HCEC 1CT (cell line): ENCODE results near the gene AKT2.
A peak's percentile ranks its signal among the peaks of the same experiment; 100 is the strongest.

Experiments
- DNase-seq: peaks from one replicate; pipeline ENCODE4 v3.0.0-alpha.2; 2017

AKT2 gene

DNA sequence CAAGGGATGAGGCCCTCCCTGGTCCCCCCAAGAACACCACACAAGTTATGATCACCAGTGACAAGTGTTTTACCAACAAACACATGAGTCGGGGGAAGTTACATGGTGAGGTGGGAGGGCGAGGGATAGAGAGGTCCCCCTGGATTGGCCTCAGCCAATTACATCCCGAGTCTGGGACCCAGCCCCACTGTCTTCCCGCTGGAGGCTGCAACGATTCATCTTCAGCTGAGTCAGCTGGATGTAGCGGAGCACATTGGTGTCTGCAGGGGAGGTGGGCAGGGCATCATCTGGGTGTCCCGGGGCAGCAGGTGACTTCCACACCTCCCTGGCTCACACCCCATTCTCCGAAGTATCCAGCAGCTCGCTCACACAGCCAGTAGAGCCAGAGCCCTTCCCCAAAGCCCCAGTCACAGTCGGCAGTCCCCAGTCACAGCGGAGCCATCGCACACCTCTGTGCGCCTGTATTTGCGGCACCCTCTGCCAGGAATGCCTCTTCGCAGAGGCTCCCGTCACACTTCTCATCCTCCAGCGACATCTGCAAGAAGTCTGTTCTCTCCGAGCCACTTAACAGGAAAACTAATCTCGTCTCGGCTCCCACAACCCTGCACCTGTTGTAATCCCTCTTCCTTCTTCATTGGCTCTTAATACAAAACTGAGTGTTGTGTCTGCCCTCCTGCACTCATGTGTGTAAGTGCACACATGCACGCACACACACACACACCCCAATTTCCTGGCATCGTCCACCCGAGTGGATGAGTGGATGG lies 69.0 kb downstream of the AKT2 start:
- DNase-seq = no peak

DNA sequence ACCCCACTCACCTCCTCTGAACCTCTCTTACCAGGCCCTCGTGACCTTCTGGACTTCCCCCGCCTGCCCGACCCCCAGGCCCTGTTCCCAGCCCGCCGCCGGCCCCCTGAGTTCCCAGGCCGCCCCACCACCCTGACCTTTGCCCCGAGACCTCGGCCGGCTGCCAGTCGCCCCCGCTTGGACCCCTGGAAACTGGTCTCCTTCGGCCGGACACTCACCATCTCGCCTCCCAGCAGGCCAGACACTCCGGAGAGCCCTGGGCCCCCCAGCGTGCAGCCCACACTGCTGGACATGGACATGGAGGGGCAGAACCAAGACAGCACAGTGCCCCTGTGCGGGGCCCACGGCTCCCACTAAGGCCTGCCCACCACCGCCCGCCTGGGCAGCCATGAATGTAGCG lies 70.2 kb downstream of the AKT2 start:
- DNase-seq = no peak

DNA sequence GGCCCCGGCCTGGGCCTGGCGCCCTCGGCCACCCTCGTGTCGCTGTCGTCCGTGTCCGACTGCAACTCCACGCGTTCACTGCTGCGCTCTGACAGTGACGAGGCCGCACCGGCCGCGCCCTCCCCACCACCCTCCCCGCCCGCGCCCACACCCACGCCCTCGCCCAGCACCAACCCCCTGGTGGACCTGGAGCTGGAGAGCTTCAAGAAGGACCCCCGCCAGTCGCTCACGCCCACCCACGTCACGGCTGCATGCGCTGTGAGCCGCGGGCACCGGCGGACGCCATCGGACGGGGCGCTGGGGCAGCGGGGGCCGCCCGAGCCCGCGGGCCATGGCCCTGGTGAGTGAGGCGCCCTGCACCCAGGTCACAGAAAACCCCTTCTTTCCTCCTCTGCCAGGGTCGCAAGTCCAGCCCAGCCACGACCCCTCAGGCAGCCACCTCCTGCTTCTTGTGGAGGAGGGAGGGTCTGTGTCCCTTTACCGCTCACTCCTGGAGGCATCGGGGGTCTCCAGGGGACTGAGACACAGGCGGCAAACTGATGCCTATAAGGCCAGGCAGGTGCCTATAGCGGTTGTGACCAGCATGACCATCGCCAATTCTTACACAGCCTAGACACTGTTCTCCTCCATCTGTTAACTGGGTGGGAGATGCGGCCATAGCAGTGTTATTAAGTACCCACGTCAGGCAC lies 71.1 kb downstream of the AKT2 start:
- DNase-seq = no peak

DNA sequence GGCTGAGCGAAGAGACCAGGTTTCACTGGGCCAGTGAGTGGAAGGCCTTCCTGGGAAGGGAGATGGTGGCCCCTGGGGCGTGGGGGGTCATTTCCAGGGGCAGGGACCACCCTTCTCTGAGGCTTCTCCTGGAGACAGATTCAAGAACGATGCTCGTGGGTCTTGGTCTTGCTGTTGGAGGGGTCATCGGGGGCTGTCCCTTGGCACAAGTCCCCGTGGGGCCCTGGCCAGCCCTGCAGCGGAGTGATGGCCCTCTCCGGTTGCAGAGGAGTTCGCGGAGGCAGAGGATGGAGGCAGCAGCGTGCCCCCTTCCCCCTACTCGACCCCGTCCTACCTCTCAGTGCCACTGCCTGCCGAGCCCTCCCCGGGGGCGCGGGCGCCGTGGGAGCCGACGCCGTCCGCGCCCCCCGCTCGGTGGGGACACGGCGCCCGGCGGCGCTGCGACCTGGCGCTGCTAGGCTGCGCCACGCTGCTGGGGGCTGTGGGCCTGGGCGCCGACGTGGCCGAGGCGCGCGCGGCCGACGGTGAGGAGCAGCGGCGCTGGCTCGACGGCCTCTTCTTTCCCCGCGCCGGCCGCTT lies 71.8 kb downstream of the AKT2 start:
- DNase-seq = no peak

DNA sequence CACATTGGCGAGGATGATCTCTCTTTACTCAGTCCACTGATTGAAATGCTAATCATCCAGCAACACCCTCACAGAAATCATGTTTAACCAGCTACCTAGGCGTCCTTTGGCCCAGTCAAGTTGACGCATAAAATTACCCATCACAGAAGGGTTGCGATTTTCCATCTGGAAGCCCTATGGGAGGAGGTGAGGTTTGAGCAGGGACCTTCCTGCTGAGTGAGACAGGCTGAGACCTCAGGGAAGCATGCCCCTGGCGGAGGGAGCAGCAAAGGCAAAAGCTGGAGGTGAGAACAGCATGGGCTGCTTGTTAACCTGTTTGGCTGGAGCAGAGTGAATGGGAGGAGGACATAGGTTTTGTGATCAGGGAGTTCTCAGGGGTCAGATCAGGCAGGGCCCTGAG lies 74.3 kb downstream of the AKT2 start:
- DNase-seq = no peak

DNA sequence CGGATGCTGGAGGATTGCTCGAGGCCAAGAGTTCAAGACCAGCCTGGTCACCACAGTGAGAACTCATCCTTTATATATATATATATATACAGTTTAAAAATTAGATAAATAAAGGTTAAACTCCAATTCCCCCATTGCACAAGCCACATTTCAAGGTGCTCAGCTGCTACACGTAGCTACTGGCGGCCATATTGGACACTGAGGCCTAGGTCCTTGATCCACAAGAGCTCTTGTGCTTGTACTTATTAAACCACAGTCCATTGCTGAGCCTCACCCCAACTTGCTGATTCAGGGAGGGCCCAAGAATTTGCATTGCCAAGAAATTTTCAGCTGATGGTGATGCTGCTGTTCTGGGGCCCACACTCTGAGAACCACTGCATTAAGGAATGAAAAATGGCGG lies 76.5 kb downstream of the AKT2 start:
- DNase-seq = no peak

DNA sequence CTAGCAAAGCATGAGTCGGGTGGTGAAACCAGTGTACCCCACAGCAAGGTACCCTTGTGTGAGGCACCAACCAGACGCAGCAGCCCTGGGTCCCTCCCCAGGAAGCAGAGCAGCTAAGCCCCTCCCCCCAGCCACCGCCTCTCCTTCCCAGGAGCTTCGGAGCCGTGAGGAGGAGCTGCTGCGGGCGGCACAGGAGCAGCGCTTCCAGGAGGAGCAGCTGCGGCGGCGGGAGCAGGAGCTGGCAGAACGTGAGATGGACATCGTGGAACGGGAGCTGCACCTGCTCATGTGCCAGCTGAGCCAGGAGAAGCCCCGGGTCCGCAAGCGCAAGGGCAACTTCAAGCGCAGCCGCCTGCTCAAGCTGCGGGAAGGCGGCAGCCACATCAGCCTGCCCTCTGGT lies 79.4 kb downstream of the AKT2 start:
- DNase-seq = no peak

DNA sequence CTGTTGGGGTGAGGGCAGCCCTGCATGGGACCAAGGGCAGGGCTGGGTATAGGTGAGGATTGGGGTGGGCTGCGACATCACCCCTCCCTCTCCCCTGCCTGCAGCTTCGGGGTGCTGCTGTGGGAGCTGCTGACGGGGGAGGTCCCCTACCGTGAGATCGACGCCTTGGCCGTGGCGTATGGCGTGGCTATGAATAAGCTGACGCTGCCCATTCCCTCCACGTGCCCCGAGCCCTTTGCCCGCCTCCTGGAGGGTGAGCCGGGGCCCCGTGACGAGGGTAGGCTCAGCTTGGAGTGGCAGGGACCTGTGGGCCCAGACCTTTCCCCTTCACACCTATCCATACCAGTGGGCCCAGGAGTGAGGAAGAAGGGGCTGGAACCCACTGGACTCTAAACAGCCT lies 80.8 kb downstream of the AKT2 start:
- no peak for DNase-seq

DNA sequence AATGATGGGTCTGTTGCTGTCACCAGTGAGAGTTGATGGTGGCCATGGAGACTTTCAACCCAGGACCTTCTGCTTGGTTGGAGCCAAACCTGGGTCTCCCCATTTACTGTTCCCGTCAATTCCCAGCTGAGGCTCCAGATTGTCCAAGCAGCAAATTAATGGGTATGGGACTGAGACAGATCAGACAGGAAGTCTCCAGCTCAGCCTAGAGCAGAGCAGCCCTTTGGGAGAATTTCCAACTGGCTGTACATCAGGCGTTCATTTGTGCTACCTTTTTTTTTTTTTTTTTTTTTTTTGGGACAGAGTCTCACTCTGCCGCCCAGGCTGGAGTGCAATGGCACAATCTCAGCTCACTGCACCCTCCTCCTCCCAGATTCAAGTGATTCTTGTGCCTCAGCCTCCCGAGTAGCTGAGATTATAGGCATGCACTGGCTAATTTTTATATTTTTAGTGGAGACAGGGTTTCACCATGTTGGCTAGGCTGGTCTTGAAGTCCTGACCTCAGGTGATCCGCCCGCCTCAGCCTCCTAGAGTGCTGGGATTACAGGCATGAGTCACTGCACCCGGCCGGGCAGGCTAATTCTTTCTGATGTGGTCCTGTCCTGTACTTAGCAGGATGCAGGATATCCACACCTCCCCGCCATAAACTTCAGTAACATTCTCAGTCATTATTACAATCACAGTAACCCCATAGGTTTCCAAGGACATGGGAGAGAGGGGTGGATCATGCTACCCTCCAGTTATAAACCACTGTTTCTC lies 84.6 kb downstream of the AKT2 start:
- DNase-seq = no peak

DNA sequence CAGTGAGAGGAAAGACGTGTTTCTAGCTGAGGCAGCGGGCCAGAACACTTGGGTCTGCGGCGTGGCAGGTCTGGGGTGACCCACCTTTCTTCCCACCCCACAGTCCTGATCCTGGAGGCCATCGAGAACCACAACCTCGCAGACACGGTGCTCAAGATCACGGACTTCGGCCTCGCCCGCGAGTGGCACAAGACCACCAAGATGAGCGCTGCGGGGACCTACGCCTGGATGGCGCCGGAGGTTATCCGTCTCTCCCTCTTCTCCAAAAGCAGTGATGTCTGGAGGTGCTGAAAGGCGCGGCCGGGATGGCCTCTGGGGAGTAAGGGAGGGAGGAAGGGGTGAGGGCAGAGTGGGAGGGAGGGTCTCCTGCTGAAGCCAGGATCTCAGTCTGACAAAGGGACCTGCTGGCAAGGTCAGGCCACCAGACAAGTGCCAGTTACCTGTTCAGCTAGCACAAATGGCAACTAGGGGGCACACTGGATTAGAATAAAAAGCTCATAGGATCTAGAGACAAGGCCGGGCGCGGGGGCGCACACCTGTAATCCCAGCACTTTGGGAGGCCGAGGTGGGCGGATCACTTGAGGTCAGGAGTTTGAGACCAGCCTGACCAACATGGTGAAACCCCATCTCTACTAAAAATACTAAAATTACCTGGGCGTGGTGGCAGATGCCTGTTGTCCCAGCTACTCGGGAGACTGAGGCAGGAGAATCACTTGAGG lies 86.7 kb downstream of the AKT2 start:
- no peak for DNase-seq

DNA sequence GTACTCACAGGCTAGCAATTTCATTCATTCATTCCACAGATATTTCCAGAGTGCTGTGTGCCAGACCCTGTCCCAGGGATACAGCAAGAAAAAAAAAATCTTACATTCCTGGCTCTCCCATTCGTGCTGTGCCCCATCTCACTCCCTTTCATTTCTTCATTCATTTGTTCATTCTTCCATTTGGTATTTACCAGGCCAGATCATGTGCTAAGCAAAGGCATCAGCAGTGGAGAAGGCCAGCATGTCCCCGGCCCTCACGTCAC lies 91.6 kb downstream of the AKT2 start:
- no peak for DNase-seq

DNA sequence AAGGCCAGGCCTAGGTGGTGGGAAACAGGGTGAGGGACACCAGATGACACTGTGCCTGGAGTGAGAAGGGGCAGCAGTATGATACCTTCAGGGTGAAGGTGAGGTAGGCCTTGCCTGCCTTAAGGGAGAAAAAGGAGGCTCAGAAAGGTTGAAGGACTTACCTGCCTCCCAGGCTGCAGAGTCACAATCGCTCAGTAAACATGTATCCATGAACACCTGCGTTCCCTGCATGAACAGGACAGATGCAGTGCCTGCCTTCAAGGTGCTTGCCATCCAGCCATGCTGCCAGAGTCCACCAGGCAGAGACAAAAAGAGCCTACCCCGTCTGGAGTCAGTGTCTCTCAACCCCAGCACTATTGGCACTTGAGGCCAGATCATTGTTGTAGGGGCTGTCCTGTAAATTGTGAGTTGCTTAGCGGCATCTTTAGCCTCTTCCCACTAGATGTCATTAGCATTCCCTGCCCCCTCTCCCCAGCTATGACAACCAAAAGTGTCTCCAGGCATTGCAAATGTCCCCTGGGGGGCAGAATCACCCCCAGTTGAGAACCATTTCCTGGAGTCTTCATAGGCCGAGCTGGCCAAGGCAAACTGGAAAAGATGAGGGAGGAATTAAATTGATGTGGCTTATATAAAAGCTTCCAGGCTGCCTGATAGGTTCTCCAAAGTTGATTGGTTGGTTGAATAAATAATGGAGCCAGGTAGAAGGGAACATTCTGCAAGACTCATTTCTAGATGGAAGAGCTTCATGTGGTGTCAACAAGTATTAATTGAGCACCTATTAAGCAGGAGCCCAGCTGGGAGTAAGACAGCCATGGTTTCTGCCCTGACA lies 92.2 kb downstream of the AKT2 start:
- no peak for DNase-seq

DNA sequence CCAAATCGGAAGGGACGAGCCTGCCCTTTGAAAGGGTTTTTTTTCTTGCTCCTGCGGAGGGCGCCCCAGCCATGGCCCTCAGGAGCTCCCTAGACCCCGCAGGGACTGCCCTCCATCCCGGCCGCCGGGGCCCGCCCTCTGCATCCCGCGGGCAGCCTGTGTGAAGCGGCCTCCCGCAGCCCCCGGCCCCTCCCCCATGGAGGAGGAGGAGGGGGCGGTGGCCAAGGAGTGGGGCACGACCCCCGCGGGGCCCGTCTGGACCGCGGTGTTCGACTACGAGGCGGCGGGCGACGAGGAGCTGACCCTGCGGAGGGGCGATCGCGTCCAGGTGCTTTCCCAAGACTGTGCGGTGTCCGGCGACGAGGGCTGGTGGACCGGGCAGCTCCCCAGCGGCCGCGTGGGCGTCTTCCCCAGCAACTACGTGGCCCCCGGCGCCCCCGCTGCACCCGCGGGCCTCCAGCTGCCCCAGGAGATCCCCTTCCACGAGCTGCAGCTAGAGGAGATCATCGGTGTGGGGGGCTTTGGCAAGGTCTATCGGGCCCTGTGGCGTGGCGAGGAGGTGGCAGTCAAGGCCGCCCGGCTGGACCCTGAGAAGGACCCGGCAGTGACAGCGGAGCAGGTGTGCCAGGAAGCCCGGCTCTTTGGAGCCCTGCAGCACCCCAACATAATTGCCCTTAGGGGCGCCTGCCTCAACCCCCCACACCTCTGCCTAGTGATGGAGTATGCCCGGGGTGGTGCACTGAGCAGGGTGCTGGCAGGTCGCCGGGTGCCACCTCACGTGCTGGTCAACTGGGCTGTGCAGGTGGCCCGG lies 93.1 kb downstream of the AKT2 start:
- DNase-seq = no peak

DNA sequence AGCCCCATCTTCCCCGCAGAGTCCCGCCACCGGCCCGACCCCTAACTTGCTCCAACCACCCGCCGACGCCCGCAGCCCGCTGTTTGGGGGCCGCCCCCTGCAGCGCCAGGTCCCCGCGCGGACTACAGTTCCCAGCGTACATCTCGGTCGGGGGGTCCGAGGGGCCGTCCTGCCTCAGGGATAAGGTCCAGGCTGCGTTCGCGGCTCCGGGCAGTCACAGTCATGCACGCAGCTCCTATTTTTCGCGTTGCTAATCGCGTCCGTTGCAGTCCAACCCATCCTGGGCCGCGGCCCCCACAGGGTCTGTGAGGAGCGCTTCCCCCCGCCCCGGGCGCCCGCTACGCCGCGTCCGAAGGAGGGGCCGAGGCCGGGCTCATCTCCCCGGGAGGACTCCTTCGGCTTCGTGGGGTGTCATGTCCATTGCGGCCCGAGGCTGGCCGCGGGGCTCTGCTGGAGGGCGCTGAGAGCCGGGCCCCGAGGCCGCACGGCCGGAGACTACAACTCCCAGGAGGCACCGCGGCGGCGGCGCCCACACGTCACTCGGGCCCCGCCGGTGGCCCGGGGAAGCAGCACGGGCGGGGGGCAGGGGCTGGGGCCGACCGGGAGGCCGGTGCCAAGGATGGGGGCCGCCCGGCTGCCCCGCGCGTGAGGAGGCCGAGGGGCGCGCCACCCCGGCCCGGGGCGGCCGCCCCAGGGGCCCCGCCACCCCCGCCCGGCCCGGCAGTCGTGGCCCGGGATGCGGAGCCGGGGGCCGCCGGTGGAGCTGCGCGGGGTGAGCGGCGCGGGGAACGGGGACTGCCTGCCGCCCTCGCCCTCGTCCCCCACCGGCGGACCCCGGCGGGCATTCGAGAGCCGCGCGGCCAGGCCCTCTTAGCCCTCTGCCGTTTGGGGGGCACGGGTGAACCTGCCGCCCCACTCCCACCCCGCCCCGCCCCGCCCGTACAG lies 94.0 kb downstream of the AKT2 start, which contains the start of gene MAP3K10:
TSS of gene MAP3K10 (plus strand) at position 536 of the 945 bp plus-strand sequence. CDS start 606 bp downstream, outside the sequence.
- peak; percentile 64 for DNase-seq

DNA sequence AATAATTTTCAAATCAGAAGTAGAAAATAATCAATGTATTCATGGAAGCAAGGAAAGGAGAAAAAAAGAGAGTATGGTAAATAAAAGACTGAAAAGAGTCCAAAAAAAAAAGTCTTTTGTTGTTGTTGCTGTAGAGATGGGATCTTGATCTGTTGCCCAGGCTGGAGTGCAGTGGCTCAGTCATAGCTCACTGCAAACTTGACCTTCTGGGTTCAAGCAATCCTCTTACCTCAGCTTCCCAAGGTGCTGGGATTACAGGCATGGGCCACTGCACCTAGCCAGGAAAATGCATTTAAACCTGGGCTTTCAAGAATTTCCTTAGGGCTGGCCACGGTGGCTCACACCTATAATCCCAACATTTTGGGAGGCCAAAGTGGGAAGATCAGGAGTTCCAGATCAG lies 100.9 kb downstream of the AKT2 start:
- no peak for DNase-seq
